Neural progenitor cell (in vitro differentiated cells): ENCODE data around the gene ZNF630.
"Not testable (repeated sequence)": the region's sequence is repeated elsewhere in the genome, so short reads cannot be mapped to it uniquely, and the experiment has no call there.

Experiments
- CTCF ChIP-seq: fragments of 200-600 bp; sonication (generic); IDR thresholded peaks from 2 replicates; pipeline ENCODE4 v1.5.1; 2017; ENCODE audit warnings: antibody characterized with exemption, mild to moderate bottlenecking
- EZH2 ChIP-seq: fragments of 200-600 bp; sonication (generic); IDR thresholded peaks from 2 replicates; pipeline ENCODE4 v1.6.1; 2017; ENCODE audit warnings: antibody characterized with exemption, mild to moderate bottlenecking, moderate library complexity
- EZH2phosphoT487 ChIP-seq: fragments of 200-600 bp; sonication (generic); IDR thresholded peaks from 2 replicates; pipeline ENCODE4 v1.6.1; 2017; ENCODE audit warnings: antibody characterized with exemption

DNA sequence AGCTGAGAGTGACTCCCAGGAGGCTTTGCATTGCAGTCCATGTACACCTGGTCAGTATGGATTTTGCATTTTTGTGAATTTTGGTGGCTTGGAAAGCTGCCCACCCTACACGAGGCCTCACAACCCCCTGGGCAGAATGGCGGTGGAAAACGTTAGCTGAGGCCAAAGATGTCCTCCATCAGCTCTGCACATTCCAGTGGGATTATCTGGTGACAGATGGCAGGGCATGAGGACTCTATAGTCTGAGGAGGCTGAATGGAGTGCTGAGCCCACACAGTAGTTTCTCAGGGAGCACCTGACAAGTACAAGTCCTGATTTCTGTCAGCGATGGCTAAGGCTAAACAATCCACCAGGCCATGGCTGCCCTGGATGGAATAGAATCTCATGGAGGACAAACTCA is 43.9 kb downstream of the ZNF630 start:
- not testable (repeated sequence) for TF ChIP-seq EZH2, CTCF, EZH2phosphoT487
